ENCODE measurements around the gene GOLGA8K.
"Not testable (repeated sequence)": the region's sequence is repeated elsewhere in the genome, so short reads cannot be mapped to it uniquely, and the experiment has no call there.

Gene GOLGA8K

DNA sequence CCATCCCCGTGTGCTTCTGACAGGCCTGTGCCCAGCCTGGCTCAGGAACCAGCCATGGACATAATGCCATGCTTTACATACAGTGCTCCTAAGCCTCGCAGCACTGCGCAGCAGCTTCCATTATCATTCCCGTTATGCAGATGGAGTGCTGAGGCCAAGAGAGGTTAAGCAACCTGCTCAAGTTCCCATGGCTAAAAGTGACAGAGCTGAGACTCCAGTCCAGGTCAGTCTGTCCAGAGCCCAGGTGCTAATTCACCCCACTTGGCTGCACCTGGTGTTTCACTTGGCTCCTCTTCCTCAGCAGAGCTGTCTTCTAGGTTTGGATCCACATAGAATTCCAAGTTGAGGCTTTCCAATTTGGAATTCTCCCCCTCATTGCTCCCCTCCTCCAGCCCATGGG is 41.4 kb downstream of the GOLGA8K start:
- DNase-seq (ENCODE audit: low read depth); H3K4me3 ChIP-seq (ENCODE audit: low read depth, low read length): not testable (repeated sequence)

DNA sequence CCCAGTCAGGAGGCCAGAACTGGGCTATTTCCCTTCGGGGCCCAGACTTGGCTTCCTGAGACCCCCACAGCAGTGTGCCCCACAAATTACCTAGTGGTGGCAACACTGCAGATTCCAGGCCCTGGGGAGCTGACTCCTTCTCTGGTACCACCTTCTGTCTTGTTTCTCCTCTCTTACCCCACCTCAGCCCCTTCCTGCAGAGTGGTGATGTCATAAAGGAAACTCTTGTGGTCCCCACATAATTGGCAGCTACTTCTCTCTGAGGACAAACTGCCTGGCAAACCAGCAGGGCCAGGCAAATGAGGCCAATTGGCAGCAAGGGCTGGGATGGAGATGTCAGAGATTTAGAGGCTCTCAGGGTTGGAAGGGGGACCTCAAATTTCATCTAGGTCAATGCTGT is 44.6 kb downstream of the GOLGA8K start:
- not testable (repeated sequence) for DNase-seq (ENCODE audit: low read depth); H3K4me3 ChIP-seq (ENCODE audit: low read depth, low read length)

DNA sequence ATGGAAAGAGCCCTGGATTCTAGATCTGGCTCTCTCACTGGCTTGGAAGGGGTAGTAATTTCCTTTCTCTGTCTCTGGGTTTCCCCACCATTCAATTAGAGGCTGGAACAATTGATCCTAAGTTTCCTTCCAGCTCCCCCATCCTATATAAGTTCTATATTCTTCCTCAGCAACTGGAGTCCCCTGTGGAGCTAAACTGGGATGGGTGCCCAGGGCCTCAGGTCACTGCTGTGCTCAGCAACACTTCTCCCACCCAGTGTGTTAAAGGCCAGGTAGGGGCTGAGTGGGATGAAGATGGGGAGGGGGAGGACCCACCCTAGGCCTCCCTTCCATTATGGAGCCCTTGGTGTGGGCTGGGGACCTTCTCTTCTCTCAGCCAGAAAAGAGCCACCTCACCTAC is 46.2 kb downstream of the GOLGA8K start:
- H3K4me3 ChIP-seq (ENCODE audit: low read depth, low read length); DNase-seq (ENCODE audit: low read depth): not testable (repeated sequence)

DNA sequence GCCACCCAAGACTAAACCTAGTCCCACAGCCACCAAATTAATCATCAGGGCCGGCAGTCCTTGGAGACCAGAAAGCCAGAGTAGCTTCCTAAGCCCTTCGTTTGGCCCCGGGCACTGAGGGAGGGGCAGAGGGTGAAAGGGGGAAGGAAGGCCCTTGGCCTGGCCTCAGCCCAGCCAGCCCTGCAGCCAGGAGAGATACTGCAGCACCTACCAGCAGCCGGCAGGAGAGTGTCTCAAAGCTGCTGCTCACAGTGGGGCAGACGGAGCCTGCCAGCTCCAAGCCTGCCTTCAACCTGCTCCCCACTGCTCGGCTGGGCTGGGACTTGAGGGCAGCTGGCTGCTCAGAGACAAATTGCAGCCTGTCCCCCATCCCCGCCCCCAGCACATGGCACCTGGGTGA is 50.3 kb downstream of the GOLGA8K start:
- H3K4me3 ChIP-seq (ENCODE audit: low read depth, low read length); DNase-seq (ENCODE audit: low read depth): not testable (repeated sequence)

DNA sequence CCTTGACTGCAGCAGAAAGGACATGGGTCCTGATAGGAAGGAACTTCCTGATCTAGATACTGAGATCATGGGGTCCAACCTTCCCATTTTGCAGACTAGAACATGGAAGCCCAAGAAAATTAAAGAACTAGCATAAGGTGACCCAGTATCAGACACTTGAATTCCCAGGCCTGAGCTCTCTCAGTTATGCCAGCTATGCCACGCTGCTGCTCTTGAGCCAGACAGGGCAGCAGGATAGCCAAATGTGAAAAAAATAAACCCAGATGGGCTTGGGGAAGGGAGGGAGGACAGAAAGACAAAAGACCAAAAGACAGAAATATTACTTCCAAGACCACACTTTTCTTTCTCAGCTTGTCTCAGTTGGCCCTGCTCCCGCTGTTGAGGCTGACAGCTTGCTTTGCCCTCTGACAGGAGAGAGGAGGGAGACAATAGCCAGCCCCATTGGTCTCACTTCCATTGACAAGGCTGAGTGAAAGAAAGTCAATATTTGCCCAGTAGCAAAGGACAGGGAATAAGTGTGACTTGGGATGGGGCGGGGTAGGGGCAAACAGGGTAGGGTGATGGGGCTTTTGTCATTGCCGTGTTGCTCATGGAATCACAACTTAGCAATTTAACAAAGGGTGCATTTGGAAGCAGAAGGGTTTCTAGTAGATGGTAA is 52.4 kb downstream of the GOLGA8K start:
- not testable (repeated sequence) for DNase-seq (ENCODE audit: low read depth); H3K4me3 ChIP-seq (ENCODE audit: low read depth, low read length)

DNA sequence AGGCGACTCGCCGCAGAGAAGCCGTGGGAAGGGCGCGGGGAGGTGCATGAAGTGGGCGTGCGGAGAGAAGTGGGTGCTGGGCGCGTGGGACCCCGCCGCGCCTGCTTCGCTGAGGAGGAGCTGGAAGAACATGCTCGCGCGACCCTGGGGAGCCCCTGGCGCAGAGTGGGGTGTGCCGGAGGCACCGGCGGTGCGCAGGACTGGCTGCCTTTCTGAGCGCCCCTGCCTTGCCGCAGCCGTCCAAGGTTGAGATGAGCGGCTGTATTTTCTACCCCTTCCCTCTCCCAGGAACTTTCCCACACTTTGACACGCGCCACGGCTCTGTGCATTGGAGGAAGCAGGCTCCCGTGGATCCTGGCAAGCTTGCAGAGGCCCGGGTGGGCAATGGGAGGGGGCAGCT is 56.1 kb downstream of the GOLGA8K start:
- not testable (repeated sequence) for DNase-seq (ENCODE audit: low read depth); H3K4me3 ChIP-seq (ENCODE audit: low read depth, low read length)

DNA sequence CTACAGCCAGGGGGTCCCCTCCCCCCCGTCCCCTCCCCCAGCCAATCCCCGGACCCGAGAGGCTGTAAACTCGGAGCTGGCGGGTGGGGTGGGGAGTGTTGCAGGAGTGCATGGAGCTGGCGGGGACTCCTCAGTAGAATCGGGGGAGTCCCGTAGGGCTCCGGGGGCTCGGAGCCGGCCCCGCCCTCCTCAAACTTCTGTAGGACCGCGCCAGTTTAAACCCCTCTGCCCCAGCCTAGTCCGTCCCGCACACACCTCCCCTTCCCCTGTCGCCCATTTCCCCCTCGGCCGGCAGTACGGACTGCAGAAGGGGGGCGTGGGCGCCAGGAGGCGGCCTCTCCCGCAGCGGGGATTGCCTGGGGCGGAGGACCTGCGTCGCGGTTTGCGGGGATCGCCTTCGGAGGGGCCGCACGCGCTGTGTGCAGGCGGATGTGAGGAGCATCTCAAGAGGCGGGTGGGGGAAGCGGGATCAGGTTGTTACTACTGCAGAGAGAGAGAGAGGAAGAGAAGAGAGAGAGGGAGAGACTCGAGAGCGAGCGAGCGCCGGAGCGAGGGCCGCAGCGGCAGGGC is 57.0 kb downstream of the GOLGA8K start:
- not testable (repeated sequence) for H3K4me3 ChIP-seq (ENCODE audit: low read depth, low read length); DNase-seq (ENCODE audit: low read depth)

DNA sequence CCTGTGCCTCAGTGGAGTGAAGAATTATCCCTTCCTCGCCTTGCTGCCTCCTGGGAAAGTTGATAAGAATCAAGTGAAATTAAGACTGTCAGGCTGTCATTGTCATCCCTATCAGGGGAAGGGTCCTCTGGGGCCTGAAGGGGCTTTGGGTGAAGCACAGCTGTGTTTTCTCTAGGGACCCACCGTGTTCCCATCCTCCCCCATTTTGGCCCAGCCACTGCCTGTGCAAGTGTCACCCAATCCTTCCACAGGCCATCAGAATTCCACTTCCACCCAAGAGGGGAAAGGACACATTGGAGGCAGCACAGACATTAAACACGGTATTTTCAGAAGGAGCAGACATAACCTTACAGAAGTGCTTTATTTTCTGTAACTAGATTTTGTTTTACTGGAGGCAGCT is 59.2 kb downstream of the GOLGA8K start:
- DNase-seq (ENCODE audit: low read depth); H3K4me3 ChIP-seq (ENCODE audit: low read depth, low read length): not testable (repeated sequence)

All from skeletal muscle cell (primary cell).